Spleen (tissue), 11 donors: ENCODE data around the gene RCN1. TPM values are rescaled to one million over a fixed set of nuclear protein-coding genes. Genes with fewer than 3 reads are reported as not detected.
A peak's percentile ranks its signal among the peaks of the same experiment; 100 is the strongest.
"Not testable (repeated sequence)": the region's sequence is repeated elsewhere in the genome, so short reads cannot be mapped to it uniquely, and the experiment has no call there.

ENCODE experiments used
- DNase-seq: peaks from one replicate; pipeline ENCODE4 v3.0.0-alpha.2; 2020
- H3K27ac ChIP-seq, 8 donors: fragments of 200-600 bp; sonication (generic) in 7 of 8; 1 replicate in 4 of 8; 2 replicates in 4 of 8; pipeline versions ENCODE4 v1.5.0 to v1.8.0; 2016 to 2021; ENCODE audit warnings: inconsistent platforms in 4 of 8, mild to moderate bottlenecking in 4 of 8, moderate library complexity in 1 of 8
- H3K27me3 ChIP-seq, 7 donors: fragments of 200-600 bp; sonication (generic) in 6 of 7; replicated peaks in 1 of 7; 1 replicate in 4 of 7; 2 replicates in 3 of 7; pipeline versions ENCODE4 v1.5.0 to v1.8.0; 2016 to 2021; ENCODE audit warnings: inconsistent platforms in 3 of 7, mild to moderate bottlenecking in 1 of 7
- H3K36me3 ChIP-seq, 6 donors: fragments of 200-600 bp; sonication (generic) in 5 of 6; 1 replicate in 4 of 6; 2 replicates in 2 of 6; pipeline versions ENCODE4 v1.5.0 to v1.8.0; 2016 to 2021; ENCODE audit warnings: inconsistent platforms in 2 of 6
- H3K4me1 ChIP-seq, 6 donors: fragments of 200-600 bp; sonication (generic) in 5 of 6; 1 replicate in 3 of 6; 2 replicates in 3 of 6; pipeline versions ENCODE4 v1.5.0 to v1.8.0; 2016 to 2021; ENCODE audit warnings: inconsistent platforms in 3 of 6
- H3K4me3 ChIP-seq, 8 donors: fragments of 200-600 bp; sonication (generic) in 7 of 8; 1 replicate in 4 of 8; 2 replicates in 4 of 8; pipeline versions ENCODE4 v1.5.0 to v1.8.0; 2016 to 2021; ENCODE audit warnings: inconsistent platforms in 4 of 8, mild to moderate bottlenecking in 4 of 8, moderate library complexity in 2 of 8
- H3K9me3 ChIP-seq, 8 donors: fragments of 200-600 bp; sonication (generic) in 7 of 8; 1 replicate in 4 of 8; 2 replicates in 4 of 8; pipeline versions ENCODE4 v1.5.0 to v1.8.0; 2016 to 2021; ENCODE audit warnings: inconsistent platforms in 4 of 8
- POLR2A ChIP-seq, 3 donors: fragments of 450-650 bp; IDR thresholded peaks; one replicate each; pipeline ENCODE4 v1.5.1; 2017; ENCODE audit warnings: antibody characterized with exemption in 3 of 3, mild to moderate bottlenecking in 1 of 3
- POLR2AphosphoS5 ChIP-seq, 3 donors: sonication (generic); formaldehyde crosslinking; IDR thresholded peaks; one replicate each; pipeline ENCODE4 v1.5.1; 2017; ENCODE audit warnings: antibody characterized with exemption in 3 of 3
- WGBS, 5 donors: extraction: QIAGEN DNeasy Blood & Tissue Kit in 3 of 5; methylation state at CpG; one replicate each; pipeline versions ENCODE4 v1.1.5 to v1.1.7; 2013 to 2018; 5-methylcytosine and 5-hydroxymethylcytosine counted together
- intact Hi-C: fragments of 100-400 bp; cut with DNase I; formaldehyde crosslinking; loops from one replicate; pipeline ENCODE4 v1.15.0; 2023; ENCODE audit warnings: low total_unique reads
- polyA plus RNA-seq, 3 donors: library from polyadenylated mRNA; stranded (reverse); fragments of 200-250 nt; gene quantifications; one replicate each; pipeline ENCODE4 v1.2.1, GENCODE V29; 2013
- total RNA-seq, 7 donors: library from RNA; depleted of rRNA in 3 of 7; stranded (reverse); fragments of >200 nt in 3 of 7; fragmentation: NEBNext Ultra II Directional in 4 of 7; extraction: Animal tissue kit (Norgen Biotek cat#: 25700) in 4 of 7; gene quantifications; one replicate each; pipeline versions ENCODE4 v1.1.0 to v1.2.1, GENCODE V29; 2016 to 2021
- TF ChIP-seq, protein P1 (sequence below), 11 experiments: fragments of 200-600 bp in 7 of 11; fragments of 450-650 bp in 4 of 11; sonication (generic) in 4 of 11; IDR thresholded peaks in 8 of 11; conservative IDR thresholded peaks in 3 of 11; 1 replicate in 7 of 11; 2 replicates in 4 of 11; pipeline versions ENCODE4 v1.4.0 to v1.8.0; 2016 to 2021; ENCODE audit warnings: antibody characterized with exemption in 11 of 11, inconsistent platforms in 4 of 11, mild to moderate bottlenecking in 1 of 11
- donor health status: healthy with polysubstance abuse.
- donor health status: DM: no; HTN: no; CAD: no; lungs with moderate emphysema.
- donor health status: DM: no; HTN: no; CAD: no.
- donor health status: Bipolar disorder and iron deficiency.
- donor health status: healthy.
- donor health status: DM: no; HTN: no; CAD: no.
- donor health status: DM: yes; HTN: yes; CAD: no.

Gene RCN1
- total and polyA plus RNA-seq, 10 donors = 23.3 to 53.8 (median 38.2) TPM

DNA sequence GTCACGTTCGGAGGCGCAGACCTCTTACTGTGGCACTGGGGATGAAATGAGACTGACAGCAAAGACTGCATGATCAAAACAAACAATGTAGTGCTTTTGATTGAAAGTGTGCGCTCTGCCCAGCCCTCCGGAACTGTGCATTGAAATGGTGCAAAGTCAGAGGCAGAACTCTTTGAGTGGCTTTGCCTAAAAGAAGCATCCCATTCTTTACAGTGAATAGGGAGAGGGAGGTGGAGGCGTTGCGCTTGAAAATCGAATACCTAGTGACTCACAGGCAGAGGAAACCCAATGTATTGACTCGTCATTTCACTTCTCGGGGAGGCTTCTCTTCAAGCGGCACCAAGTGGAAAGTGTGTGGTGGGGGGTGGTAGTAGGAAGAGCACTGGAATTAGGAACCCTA is 10.9 kb downstream of the RCN1 start:
- intact Hi-C loops = no loop called here

DNA sequence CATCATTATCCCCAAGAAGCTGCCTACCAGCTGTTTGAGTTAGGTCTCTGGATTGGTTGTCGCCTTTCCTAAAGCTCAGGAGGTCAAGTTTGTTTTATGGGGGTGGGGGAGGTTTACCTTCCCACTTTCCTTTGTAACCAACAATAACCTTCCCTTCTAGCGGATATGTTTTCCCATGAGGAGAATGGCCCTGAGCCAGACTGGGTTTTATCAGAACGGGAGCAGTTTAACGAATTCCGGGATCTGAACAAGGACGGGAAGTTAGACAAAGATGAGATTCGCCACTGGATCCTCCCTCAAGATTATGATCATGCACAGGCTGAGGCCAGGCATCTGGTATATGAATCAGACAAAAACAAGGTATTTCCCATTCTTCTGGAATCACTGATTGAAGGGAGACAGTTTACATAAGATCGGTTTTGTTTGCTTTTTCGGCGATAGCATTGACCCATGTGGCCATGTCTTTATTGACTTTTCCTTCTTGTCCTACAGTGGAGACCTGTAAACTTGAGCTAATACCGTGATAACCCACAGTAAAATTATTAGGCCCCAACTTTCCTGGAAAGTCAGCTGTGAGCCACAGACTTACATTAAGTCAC is 12.3 kb downstream of the RCN1 start:
- Histone ChIP-seq H3K36me3 (peaks cover 0 to 79% (median 37%) of the 10 kb centered on the region in 6 donors), H3K27ac (peak overlapping the region in 7 of 8 donors; percentile 14 to 63 (median 53))
- 81 to 94% (median 86%) methylated on average over 9 to 11 of the region's 11 CpGs for WGBS, 5 donors
- H3K4me1 ChIP-seq, H3K4me3 ChIP-seq, intact Hi-C loops, DNase-seq, H3K9me3 ChIP-seq, H3K27me3 ChIP-seq: not testable (repeated sequence)

More for the DNA sequence above, 10.9 kb downstream of the RCN1 start:
- 85 to 95% (median 91%) methylated on average over 11 of the region's 11 CpGs for WGBS, 5 donors
- H3K9me3 ChIP-seq = no peaks in the 10 kb centered on the region
- H3K4me3 ChIP-seq = no peak overlapping the region
- H3K27ac ChIP-seq = no peak overlapping the region
- no peak for TF ChIP-seq POLR2A (IDR thresholded peaks at IDR 0.05)
- no peak for DNase-seq
- no peaks in the 10 kb centered on the region for H3K4me1 ChIP-seq
- no peaks in the 10 kb centered on the region for H3K27me3 ChIP-seq
- peaks cover 0 to 90% (median 41%) of the 10 kb centered on the region in 6 donors for H3K36me3 ChIP-seq

DNA sequence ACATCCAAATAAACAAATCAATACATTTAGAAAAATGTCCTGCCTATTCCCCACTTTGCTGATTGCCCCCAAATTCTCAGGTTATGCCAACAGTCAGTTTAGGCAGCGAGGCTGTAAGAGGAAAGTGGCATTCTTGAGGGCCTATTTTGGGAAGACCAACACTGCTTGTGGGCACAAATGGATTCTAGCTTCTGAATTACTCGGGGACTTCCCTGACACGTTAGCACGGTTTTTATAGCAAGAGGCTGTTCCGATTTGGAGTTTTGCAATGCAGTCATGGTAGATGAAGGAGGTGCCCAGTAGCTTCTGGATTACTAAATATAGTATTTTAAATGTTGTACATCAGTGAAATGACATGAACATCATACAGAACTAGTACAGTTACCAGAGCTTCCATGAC is 13.1 kb downstream of the RCN1 start:
- intact Hi-C loops = no loop called here

DNA sequence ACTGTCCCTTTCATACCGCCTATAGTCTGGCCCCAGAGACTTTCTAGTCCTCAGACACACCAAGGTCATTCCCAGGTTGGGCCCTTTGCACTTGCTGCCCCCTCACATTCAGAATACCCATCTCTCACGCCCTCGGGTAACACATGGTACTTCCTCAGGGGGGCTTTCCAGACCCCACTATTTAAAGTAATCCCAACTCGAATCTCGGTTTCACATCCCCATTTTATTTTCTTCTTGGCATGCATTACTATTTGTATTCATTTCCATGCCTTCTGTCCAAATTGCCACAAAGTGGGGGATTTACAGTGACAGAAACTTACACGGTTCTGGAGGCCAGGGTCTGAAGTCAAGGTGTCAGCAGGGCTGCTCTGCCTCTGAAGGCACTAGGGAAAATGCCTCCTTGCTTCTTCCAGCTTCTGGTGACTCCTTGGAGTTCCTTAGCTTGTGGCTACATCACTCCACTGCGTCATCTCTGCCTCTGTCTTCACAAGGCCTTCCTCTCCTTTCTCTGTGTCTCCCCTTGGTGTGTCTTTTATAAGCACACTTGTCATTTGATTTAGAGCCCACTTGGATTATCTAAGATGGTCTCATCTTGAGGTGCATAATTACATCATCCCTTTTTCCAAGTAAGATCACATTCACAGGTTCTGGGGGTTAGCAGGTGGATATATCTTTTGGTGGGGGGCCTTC is 15.1 kb downstream of the RCN1 start:
- Histone ChIP-seq H3K27me3 (no peaks in the 10 kb centered on the region), H3K36me3 (peaks cover 0 to 51% (median 19%) of the 10 kb centered on the region in 6 donors), H3K4me1 (no peaks in the 10 kb centered on the region), H3K27ac (no peak overlapping the region), H3K4me3 (no peak overlapping the region), H3K9me3 (no peaks in the 10 kb centered on the region)
- no peak for DNase-seq
- WGBS, 5 donors = 74 to 78% (median 76%) methylated on average over 7 of the region's 7 CpGs
- intact Hi-C loops = no loop called here
- TF ChIP-seq POLR2A (IDR thresholded peaks at IDR 0.05) (no peak), POLR2AphosphoS5 (IDR thresholded peaks at IDR 0.05) (no peak)
- TF ChIP-seq, protein P1, sequence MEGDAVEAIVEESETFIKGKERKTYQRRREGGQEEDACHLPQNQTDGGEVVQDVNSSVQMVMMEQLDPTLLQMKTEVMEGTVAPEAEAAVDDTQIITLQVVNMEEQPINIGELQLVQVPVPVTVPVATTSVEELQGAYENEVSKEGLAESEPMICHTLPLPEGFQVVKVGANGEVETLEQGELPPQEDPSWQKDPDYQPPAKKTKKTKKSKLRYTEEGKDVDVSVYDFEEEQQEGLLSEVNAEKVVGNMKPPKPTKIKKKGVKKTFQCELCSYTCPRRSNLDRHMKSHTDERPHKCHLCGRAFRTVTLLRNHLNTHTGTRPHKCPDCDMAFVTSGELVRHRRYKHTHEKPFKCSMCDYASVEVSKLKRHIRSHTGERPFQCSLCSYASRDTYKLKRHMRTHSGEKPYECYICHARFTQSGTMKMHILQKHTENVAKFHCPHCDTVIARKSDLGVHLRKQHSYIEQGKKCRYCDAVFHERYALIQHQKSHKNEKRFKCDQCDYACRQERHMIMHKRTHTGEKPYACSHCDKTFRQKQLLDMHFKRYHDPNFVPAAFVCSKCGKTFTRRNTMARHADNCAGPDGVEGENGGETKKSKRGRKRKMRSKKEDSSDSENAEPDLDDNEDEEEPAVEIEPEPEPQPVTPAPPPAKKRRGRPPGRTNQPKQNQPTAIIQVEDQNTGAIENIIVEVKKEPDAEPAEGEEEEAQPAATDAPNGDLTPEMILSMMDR (IDR thresholded peaks at IDR 0.05 in 8 of 11, conservative IDR thresholded peaks at IDR 0.05 in 3 of 11) = no peak

More for the DNA sequence above, 13.1 kb downstream of the RCN1 start:
- H3K9me3 ChIP-seq = no peaks in the 10 kb centered on the region
- H3K27me3 ChIP-seq = no peaks in the 10 kb centered on the region
- H3K4me3 ChIP-seq = no peak overlapping the region
- no peak for DNase-seq
- H3K36me3 ChIP-seq = peaks cover 0 to 71% (median 32%) of the 10 kb centered on the region in 6 donors
- peak overlapping the region in 5 of 8 donors; percentile 36 to 61 (median 58) for H3K27ac ChIP-seq
- WGBS, 5 donors = 83 to 96% (median 91%) methylated on average over 5 of the region's 5 CpGs
- TF ChIP-seq, protein P1 (IDR thresholded peaks at IDR 0.05 in 8 of 11, conservative IDR thresholded peaks at IDR 0.05 in 3 of 11) = no peak
- no peaks in the 10 kb centered on the region for H3K4me1 ChIP-seq

DNA sequence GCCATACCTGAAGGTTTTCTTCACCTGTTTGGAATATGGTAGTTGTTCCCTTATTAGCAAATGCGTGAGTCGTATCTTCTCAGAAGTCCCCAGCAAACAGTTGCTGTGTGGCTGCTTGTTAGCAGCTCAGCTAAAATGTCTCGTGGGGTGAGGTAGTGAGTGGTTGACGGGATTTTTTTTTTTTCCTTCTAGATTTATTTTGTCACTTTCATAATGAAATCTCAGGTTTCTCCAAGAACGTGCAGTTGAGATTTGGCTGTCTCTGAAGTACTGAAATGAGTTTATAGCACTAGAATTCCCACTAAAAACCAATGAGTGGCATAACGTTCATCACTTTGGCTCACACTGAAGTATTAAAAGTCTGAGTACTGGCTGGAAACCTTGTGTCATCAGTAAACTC is 16.8 kb downstream of the RCN1 start:
- Histone ChIP-seq H3K9me3 (no peaks in the 10 kb centered on the region), H3K27ac (no peak overlapping the region), H3K27me3 (no peaks in the 10 kb centered on the region), H3K4me1 (no peaks in the 10 kb centered on the region), H3K4me3 (no peak overlapping the region), H3K36me3 (peaks cover 0 to 34% (median 6%) of the 10 kb centered on the region in 6 donors)
- intact Hi-C loops = no loop called here
- DNase-seq = no peak
- no peak for TF ChIP-seq POLR2AphosphoS5 (IDR thresholded peaks at IDR 0.05)
- WGBS, 5 donors = 75 to 79% (median 78%) methylated on average over 6 of the region's 6 CpGs
